Right renal cortex interstitium (tissue), 3 donors: ENCODE data around the gene CDK19. TPM values are rescaled to one million over a fixed set of nuclear protein-coding genes. Genes with fewer than 3 reads are reported as not detected.

Experiments
- DNase-seq, 3 donors: peaks; one replicate each; pipeline ENCODE4 v3.0.0-alpha.2; 2013; ENCODE audit warnings: low read depth in 3 of 3, low spot score in 2 of 3
- polyA plus RNA-seq, 3 donors: library from polyadenylated mRNA; unstranded; fragments of 120-200 nt; gene quantifications; one replicate each; pipeline ENCODE4 v1.2.1, GENCODE V29; 2013; ENCODE audit not compliant: insufficient read length in 3 of 3

Gene CDK19
- polyA plus RNA-seq, 3 donors = 38.9 to 44.0 (median 39.6) TPM

- DNase-seq = no peak
Measured at GRCh38 chr6:110665600-110665999, 149.7 kb downstream of the CDK19 start.

- DNase-seq = no peak
Measured at GRCh38 chr6:110664933-110665332, 150.3 kb downstream of the CDK19 start.

GRCh38 chr6:110662490-110663211 is 152.6 kb downstream of the CDK19 start:
- DNase-seq = no peak

GRCh38 chr6:110661414-110661813 is 153.9 kb downstream of the CDK19 start:
- DNase-seq = no peak

- no peak for DNase-seq
Measured at GRCh38 chr6:110660066-110660655, 155.1 kb downstream of the CDK19 start.

GRCh38 chr6:110658631-110659211 is 156.5 kb downstream of the CDK19 start:
- DNase-seq = no peak

GRCh38 chr6:110656492-110656891 is 158.8 kb downstream of the CDK19 start:
- no peak for DNase-seq

- DNase-seq = no peak
Measured at GRCh38 chr6:110655821-110656220, 159.4 kb downstream of the CDK19 start.

- no peak for DNase-seq
Measured at GRCh38 chr6:110654096-110654820, 161.0 kb downstream of the CDK19 start.

GRCh38 chr6:110653381-110653780 is 161.9 kb downstream of the CDK19 start:
- DNase-seq = no peak

- DNase-seq = no peak
Measured at GRCh38 chr6:110652520-110652919, 162.7 kb downstream of the CDK19 start.

GRCh38 chr6:110650755-110651154 is 164.5 kb downstream of the CDK19 start:
- no peak for DNase-seq

GRCh38 chr6:110649704-110650103 is 165.6 kb downstream of the CDK19 start:
- DNase-seq = no peak

GRCh38 chr6:110646951-110647910 is 168.0 kb downstream of the CDK19 start:
- no peak for DNase-seq

- no peak for DNase-seq
Measured at GRCh38 chr6:110646419-110646698, 168.9 kb downstream of the CDK19 start.

GRCh38 chr6:110645685-110646418 is 169.4 kb downstream of the CDK19 start:
- no peak for DNase-seq

- DNase-seq = no peak
Measured at GRCh38 chr6:110643175-110643574, 172.1 kb downstream of the CDK19 start.

- no peak for DNase-seq
Measured at GRCh38 chr6:110642711-110643110, 172.6 kb downstream of the CDK19 start.

GRCh38 chr6:110636781-110637180 is 178.5 kb downstream of the CDK19 start:
- no peak for DNase-seq

GRCh38 chr6:110635096-110635495 is 180.2 kb downstream of the CDK19 start:
- no peak for DNase-seq
